ENCODE data around the gene IFT43.
"Not testable (repeated sequence)": the region's sequence is repeated elsewhere in the genome, so short reads cannot be mapped to it uniquely, and the experiment has no call there.

IFT43 gene

DNA sequence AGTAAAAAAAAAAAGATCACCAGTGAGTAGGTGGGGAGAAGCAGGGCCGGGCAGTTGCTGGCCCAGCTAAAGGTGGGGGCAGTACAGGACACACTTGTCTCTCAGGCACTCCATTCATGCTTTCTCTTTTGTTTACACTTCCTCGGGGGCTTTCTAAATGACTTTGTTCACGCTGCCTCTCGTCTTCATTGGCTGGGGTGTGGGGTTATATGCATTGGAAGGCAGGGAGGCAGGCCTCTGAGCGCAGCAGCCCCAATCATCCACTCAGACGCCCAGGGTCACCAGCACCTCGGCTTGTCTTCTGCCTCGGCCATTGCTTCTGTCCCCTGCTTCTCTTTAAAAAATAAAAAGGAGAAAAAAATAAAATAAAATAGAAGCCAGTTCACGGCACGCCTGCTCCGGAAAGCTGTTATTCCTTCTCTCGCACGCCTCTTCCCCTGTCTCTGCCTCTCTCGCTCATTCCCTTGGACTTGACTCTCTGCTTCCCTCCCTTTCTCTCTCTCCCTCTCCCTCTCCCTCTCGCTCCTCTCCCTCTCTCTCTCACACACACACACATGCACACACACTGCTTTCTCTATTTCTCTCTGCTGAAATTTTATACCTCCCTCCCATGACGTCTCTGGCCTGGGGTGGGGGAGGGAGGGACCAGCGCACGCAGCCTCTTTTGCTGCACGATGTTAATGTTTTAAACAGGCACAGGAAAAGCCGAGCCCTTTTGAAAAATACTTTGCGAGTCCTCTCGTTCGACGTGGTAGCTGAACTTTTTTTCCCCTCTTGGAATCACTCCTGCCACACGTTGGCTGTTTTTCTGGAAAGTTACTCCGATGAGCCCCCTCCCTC is 3.9 kb upstream of the IFT43 start, which contains the start of gene TGFB3:
Gene TGFB3 (minus strand): TSS at position 570 of the 840 bp plus-strand sequence. CDS start 1,102 bp downstream, outside the sequence.
- DNase-seq = peak; percentile 68

- peak; percentile 82 for DNase-seq
These were observed 3.1 kb upstream of the IFT43 start for GRCh38 chr14:75982266-75983018.

DNA sequence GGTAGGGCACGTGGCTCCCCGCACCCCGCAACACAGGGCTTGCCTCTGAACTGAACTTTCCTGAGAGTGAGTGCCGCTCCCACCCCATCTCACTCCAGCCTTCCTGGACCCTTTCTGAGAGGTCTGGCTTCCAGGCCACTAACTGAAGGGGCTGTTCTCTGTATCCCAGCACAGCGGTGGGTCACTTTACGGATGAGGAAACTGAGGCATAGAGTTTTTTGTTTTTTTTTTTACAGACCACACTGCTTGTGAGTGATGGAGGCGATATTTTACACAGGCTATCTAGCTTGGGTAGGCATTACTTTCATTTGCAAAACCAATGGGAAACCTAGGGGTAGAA is 2.6 kb upstream of the IFT43 start:
- DNase-seq = no peak

- DNase-seq = peak; percentile 3
These were observed 889 bp upstream of the IFT43 start for GRCh38 chr14:75984674-75985073.

- no peak for DNase-seq
These were observed 839 bp downstream of the IFT43 start for GRCh38 chr14:75986439-75986765.

DNA sequence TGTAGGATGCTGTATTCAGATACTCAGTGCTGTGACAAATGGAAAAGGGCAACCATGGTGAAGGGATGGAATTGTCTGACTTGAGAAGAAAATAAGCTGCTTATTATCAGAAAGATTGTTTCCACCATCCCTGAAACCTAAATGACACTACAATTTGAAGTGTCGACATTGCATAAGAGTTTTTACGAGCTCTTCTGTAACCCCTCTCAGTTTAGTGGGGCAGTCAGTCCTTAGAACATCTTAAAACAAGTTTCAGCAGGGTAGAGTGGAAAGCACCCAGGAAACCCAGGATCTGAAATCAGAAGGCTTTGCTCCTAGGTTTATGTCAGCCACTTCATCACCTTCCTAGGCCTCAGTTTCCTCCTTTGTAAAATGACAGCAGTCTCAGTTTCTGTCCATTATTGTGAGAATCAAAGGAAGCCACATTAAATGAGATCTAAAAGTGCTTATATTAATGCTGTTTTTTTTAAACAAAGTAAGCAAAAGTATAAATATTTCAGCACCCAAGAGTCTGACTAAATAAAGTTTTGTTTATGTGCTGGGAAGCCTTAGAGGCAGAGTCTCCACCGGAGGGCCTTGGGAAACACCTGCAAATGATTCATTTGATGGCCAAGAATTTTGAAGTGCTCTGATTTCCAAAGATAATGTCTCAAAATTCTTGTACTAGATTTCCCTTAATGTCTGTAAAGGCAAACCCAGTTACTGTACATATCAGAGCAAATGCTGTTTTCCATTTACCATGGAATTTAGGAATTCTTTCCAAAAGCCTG is 1.8 kb downstream of the IFT43 start:
- no peak for DNase-seq

- DNase-seq = no peak
These were observed 3.6 kb downstream of the IFT43 start for GRCh38 chr14:75989134-75989533.

DNA sequence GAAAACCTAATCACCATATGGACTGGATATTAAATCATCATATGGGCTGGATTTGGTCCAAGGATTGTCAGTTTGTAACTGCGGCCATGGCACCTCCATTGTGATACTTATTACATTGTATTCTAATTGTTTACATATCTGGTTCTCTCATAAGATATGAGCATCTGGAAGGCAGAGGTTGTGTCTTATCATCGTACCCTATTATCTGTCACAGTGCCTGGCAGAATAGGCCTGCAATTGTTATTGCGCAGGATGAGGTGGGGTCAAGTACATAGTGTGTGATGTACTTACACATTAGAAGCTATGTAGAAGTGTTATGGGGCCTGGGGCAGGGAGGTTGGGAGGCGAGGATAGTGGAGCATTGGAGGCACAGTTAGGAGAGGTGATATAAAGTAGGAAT is 4.7 kb downstream of the IFT43 start:
- no peak for DNase-seq

DNA sequence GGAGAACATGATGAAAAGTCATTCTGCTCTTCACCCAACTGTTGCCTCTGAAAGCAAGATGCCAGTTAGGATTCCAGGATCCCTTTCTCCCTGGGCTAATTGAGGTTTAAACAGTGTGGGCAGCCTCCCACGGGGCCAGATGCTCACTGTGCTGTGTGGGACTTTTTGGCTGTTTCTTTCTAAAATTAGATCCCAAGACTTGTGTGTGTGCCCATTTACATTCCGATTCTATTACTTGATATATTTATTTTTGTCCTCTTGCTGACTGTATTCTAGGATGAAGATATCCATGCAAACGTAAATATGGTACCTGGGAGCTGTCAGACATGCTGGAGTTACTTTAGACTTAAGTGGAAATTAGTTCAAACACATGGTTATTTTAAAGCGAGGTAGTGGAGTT is 6.2 kb downstream of the IFT43 start:
- no peak for DNase-seq

- DNase-seq = no peak
These were observed 8.0 kb downstream of the IFT43 start for GRCh38 chr14:75993567-75994041.

GRCh38 chr14:75995372-75996041 is 9.9 kb downstream of the IFT43 start:
- DNase-seq = no peak

DNA sequence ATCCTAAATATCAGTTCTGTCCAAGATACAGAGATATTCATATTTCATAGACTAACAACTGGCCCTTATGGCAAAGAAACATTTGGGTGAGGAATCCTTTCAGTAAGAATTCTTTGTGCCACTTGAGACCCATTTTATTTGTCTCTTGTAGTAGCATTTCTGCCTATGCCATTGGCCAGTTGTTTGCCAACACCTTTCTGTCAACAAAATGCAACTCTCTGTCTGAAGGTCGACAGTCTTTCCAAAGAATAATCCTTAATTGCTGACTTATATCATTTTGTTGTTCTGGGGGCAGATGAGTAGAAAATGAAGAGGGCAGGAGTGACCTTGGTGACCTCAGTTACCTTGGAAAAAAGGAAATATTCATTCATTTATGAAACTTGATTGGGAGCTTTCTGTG is 10.9 kb downstream of the IFT43 start:
- no peak for DNase-seq

DNA sequence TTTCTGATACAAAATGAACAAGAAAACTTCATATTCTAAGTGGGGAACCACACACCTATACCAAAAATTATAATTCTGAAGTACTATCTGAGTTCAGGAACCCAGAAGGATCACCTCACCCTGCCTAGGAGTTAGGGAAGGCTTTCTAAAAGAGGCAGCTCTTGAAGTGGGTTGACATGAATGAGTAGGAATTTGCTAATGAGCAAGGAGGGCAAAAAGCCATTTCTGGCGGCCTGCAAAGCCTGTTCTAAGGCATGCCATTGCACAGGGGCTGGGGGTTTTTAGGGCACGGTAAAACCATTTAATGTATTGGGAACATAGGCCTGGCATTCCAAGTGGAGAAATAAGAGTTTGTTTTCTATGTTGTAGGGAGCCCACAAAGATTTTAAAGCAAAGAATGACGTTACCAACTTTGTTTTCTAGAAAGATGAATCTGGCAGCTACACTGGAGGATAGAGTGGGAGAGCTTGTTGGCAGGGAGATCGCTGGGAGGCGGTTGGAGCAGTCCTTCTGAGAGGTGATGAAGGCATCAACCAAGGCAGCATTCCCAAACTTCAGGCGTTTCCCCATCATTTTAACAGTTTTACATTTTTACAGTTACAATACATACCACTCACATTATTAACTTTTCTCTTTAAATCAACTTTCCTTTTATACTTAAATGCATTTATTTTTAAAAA is 14.1 kb downstream of the IFT43 start:
- no peak for DNase-seq

DNA sequence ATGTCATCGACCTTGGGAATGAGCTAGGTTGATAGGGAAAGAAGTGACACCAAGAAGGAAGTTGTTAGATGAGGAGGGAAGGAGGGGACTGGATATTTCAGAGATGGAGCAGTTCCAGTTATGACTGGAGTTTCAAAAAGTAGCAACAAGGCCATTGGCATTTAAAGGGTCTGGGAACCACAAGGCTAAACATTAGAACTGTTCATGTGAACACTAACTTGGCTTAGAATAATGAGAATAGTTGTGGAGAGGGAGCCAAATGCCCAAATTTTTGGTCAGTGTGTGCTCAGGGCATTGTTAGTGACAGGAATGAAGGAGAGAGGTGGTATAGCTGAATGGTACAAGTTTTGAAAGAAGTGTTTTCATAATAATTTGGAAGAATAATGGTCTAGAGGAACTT is 16.8 kb downstream of the IFT43 start:
- DNase-seq = no peak

- DNase-seq = no peak
These were observed 20.7 kb downstream of the IFT43 start for GRCh38 chr14:76006253-76006652.

DNA sequence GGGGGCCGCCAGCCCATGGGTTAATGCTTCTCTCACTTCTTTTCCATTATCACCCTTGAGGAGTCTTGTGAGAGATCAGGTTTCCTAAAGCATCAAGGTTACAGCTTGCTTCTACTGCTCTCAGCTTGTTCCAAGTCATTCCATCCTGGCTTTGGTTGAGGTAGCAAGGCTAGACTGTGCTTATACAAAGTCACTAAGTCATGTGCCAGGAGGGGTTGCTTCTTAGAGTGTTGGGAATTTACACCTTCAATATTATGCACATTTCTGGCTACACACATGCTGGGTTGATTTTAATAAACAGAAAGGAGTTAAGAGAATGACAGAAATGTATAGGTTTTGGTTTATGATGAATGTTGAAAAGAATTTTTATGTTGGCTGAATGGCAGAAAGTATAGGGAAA is 21.8 kb downstream of the IFT43 start:
- no peak for DNase-seq

- no peak for DNase-seq
These were observed 22.3 kb downstream of the IFT43 start for GRCh38 chr14:76007852-76008251.

- not testable (repeated sequence) for DNase-seq
These were observed 24.1 kb downstream of the IFT43 start for GRCh38 chr14:76009627-76010026.

DNA sequence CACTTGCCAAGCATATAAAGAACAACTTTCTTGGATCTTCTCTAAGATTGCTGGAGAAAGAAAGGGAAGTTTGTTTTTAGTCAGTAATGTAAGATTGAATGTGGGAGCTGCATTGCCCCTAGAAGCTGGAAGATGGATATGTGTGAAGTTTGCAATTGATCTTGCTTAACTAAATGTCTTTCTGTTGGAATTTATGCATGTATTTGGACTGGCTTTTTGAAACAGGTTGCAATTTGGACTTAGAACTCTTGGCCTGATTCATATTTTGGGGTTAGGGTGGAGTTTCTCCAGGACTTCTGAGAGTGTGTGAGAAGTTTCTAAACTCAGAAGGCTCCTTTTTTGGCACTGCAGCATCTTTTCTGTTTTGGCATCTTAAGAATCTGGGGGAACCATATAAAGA is 26.4 kb downstream of the IFT43 start:
- no peak for DNase-seq

DNA sequence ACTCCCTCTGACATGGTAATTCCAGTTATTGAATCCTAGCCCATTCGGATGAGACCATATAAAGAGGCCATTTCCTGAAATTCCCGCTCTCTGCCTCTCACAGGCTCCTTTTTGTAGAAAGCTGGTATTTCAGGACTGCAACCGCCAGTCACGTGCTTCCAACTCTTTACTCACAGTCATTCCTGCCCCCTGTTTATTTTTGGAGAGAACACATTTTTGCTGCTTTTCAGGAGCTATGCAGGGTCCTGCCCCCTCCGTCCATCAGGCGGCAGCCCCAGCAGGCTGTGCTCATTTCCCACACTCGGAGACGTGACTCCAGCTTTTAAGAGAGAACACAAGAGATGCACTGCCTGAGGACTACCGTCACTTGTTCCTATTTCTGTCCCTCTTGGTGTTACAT is 26.8 kb downstream of the IFT43 start:
- DNase-seq = no peak

- no peak for DNase-seq
These were observed 29.6 kb downstream of the IFT43 start for GRCh38 chr14:76015191-76015590.

DNA sequence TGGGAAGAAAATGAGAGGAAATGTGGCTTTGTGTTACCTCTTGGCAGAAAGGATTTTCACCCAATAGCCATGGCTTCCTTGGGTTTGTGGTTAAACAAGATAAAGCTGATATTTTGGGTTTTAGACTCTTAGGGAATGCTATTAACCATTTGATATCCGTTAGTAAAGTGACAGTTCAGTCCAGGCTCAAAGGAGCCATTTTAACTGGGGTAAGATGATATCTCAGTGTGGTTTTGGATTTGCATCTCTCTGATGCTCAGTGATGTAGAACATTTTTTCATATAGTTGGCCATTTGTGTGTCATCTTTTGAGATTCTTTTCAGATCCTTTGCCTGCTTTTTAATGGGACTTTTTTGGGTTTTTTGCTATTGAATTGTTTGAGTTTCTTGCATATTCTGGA is 30.1 kb downstream of the IFT43 start:
- DNase-seq = no peak

Measured in NCI-H82 (cell line).